Measurements from ENCODE around the gene FLT3. TPM values are rescaled to one million over a fixed set of nuclear protein-coding genes. Genes with fewer than 3 reads are reported as not detected.

The FLT3 gene
- total RNA-seq, 1 donor from 2014 or later = not detected

DNA sequence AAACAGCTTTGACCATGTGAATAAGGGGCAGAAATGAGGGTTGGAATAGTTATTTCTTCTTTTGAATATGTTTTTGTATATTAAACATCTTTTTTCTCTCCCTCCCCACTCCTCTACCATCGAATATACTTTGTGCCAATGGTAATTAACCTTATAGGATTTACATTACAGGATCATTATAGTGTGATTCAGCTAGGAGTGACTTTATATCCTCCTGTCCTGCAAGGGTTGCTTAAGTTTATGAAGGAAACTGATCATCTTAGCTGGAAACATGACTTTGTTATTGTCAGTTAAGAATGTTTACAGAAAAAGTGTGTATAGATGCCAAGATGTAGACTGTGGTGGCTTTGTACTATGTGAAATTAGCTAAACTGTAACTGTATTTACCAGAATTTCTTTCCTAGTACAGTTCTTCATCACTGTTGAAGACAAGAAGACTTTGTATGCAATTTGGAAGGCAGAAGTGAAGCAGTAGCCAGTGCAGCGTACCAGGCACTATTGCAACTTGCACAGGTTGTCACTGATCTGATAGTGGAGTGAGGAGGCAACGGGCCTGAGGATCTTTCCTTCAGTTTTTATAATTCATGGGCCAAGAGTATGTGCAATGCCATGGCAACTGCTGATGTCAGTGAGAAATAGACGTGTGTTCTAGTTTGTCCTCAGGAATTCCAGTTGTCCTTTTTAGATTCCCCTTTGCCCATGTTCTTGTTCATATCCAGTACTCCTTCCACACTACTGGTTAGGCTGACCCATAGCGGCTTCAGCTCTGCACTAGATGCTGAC, 29.7 kb upstream of the FLT3 start:
- Mint-ChIP-seq H3K27me3 (ENCODE audit: unreplicated experiment) (no peaks in the 10 kb centered on the region), H3K27ac (ENCODE audit: unreplicated experiment) (no peak overlapping the region), H3K4me3 (ENCODE audit: unreplicated experiment) (no peak overlapping the region), H3K4me1 (ENCODE audit: unreplicated experiment) (no peaks in the 10 kb centered on the region), H3K36me3 (ENCODE audit: low read depth, unreplicated experiment) (no peaks in the 10 kb centered on the region), H3K9me3 (ENCODE audit: unreplicated experiment) (no peaks in the 10 kb centered on the region)
- TF ChIP-seq, protein P1, sequence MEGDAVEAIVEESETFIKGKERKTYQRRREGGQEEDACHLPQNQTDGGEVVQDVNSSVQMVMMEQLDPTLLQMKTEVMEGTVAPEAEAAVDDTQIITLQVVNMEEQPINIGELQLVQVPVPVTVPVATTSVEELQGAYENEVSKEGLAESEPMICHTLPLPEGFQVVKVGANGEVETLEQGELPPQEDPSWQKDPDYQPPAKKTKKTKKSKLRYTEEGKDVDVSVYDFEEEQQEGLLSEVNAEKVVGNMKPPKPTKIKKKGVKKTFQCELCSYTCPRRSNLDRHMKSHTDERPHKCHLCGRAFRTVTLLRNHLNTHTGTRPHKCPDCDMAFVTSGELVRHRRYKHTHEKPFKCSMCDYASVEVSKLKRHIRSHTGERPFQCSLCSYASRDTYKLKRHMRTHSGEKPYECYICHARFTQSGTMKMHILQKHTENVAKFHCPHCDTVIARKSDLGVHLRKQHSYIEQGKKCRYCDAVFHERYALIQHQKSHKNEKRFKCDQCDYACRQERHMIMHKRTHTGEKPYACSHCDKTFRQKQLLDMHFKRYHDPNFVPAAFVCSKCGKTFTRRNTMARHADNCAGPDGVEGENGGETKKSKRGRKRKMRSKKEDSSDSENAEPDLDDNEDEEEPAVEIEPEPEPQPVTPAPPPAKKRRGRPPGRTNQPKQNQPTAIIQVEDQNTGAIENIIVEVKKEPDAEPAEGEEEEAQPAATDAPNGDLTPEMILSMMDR (IDR thresholded peaks at IDR 0.05; ENCODE audit: unreplicated experiment) = no peak
- DNase-seq (ENCODE audit: low spot score) = no peak

DNA sequence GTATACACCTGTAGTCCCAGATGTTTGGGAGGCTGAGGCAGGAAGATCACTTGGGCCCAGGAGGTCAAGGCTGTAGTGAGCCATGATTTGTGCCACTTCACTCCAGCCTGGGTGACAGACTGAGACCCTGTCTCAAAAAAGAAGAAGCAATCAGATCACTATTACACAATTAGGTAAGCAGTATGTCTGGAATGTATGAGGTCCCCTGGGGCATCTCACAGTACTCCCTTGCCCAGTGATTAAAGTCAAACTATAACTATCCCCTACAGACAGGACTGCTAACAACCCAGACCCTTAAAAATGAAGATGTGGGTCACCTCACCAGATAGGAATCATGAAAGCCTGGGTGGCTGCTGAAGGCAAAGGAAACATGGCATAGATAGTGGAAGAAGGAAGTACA, 28.6 kb upstream of the FLT3 start:
- Mint-ChIP-seq H3K27me3 (ENCODE audit: unreplicated experiment) (no peaks in the 10 kb centered on the region), H3K4me1 (ENCODE audit: unreplicated experiment) (no peaks in the 10 kb centered on the region), H3K4me3 (ENCODE audit: unreplicated experiment) (no peak overlapping the region), H3K9me3 (ENCODE audit: unreplicated experiment) (no peaks in the 10 kb centered on the region), H3K36me3 (ENCODE audit: low read depth, unreplicated experiment) (no peaks in the 10 kb centered on the region), H3K27ac (ENCODE audit: unreplicated experiment) (no peak overlapping the region)
- DNase-seq (ENCODE audit: low spot score) = no peak
- TF ChIP-seq, protein P1 (IDR thresholded peaks at IDR 0.05; ENCODE audit: unreplicated experiment) = no peak

DNA sequence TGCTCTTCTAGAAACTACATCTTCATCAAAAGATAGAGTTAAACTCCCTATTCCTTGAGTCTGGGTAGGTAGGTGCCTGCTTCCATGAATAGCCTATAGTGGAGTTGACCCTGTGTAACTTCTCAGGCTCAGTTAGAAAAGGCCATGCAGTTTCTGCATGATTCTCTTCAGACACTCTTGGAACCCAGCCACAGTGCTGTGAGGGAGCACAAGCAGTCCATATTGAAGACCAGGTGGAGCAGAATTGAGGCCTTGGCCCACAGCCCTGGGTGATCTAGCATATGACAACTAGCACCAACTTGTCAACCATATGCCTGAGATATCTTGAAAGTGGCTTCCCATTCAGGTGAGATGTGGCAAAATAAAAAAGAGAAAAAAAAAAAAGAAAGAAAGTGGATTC, 27.7 kb upstream of the FLT3 start:
- no peak overlapping the region for H3K4me3 Mint-ChIP-seq (ENCODE audit: unreplicated experiment)
- no peak overlapping the region for H3K27ac Mint-ChIP-seq (ENCODE audit: unreplicated experiment)
- no peak for DNase-seq (ENCODE audit: low spot score)
- H3K9me3 Mint-ChIP-seq (ENCODE audit: unreplicated experiment) = no peaks in the 10 kb centered on the region
- no peaks in the 10 kb centered on the region for H3K27me3 Mint-ChIP-seq (ENCODE audit: unreplicated experiment)
- H3K36me3 Mint-ChIP-seq (ENCODE audit: low read depth, unreplicated experiment) = no peaks in the 10 kb centered on the region
- TF ChIP-seq, protein P1 (IDR thresholded peaks at IDR 0.05; ENCODE audit: unreplicated experiment) = no peak
- no peaks in the 10 kb centered on the region for H3K4me1 Mint-ChIP-seq (ENCODE audit: unreplicated experiment)

DNA sequence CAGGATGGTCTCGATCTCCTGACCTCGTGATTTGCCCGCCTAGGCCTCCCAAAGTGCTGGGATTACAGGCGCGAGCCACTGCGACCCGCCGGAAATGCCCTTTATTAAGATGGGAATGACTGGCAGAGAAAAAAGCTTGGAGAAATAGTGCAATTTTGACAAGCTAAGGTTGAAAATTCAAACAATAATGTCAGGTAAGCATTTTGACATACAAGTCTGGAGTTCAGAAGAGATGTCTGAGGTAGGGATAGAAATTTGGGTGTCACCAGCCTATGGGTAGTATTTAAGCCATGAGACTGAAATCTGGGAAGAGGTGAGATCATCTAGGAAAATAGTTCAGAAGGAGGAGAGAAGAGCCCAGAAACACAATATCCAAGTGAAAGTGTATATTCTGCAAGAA, 20.8 kb upstream of the FLT3 start:
- Mint-ChIP-seq H3K4me1 (ENCODE audit: unreplicated experiment) (peaks cover 6% of the 10 kb centered on the region), H3K36me3 (ENCODE audit: low read depth, unreplicated experiment) (no peaks in the 10 kb centered on the region), H3K9me3 (ENCODE audit: unreplicated experiment) (no peaks in the 10 kb centered on the region), H3K27me3 (ENCODE audit: unreplicated experiment) (peaks cover 1% of the 10 kb centered on the region), H3K27ac (ENCODE audit: unreplicated experiment) (no peak overlapping the region), H3K4me3 (ENCODE audit: unreplicated experiment) (no peak overlapping the region)
- TF ChIP-seq, protein P1 (IDR thresholded peaks at IDR 0.05; ENCODE audit: unreplicated experiment) = no peak
- DNase-seq (ENCODE audit: low spot score) = no peak

DNA sequence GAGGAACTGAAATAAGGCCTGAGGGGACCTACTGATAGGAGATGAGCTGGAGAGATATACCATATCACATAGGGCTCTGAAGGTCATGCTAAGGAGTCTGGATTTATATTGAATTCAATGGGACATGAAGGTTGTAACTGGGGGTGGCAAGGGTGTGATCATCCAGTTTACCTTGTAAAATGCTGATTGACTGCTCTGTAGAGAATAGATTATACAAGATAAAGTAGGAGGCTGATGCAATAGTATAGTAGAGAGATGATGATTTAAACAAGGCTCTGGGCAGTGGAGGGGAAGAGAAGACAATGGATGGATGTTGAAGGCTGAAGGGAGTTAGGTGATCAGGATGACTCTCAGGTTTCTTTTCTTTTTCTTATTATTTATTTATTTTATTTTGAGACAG, 19.9 kb upstream of the FLT3 start:
- Mint-ChIP-seq H3K9me3 (ENCODE audit: unreplicated experiment) (no peaks in the 10 kb centered on the region), H3K27ac (ENCODE audit: unreplicated experiment) (no peak overlapping the region), H3K4me3 (ENCODE audit: unreplicated experiment) (no peak overlapping the region), H3K27me3 (ENCODE audit: unreplicated experiment) (peaks cover 2% of the 10 kb centered on the region), H3K4me1 (ENCODE audit: unreplicated experiment) (peaks cover 6% of the 10 kb centered on the region), H3K36me3 (ENCODE audit: low read depth, unreplicated experiment) (no peaks in the 10 kb centered on the region)
- DNase-seq (ENCODE audit: low spot score) = no peak
- TF ChIP-seq, protein P1 (IDR thresholded peaks at IDR 0.05; ENCODE audit: unreplicated experiment) = no peak

Data from endothelial cell (in vitro differentiated cells).